SK-N-MC (cell line): ENCODE results near the gene SMARCB1.

Source experiments
- EZH2 ChIP-seq: fragments of 200-600 bp; sonication (generic); IDR thresholded peaks from one replicate; pipeline ENCODE4 v1.6.1; 2017; ENCODE audit warnings: antibody characterized with exemption
- POLR2AphosphoS5 ChIP-seq: IDR thresholded peaks from 2 replicates; pipeline ENCODE4 v1.6.1; 2012; ENCODE audit warnings: mild to moderate bottlenecking, low read depth, low read length, borderline replicate concordance

DNA sequence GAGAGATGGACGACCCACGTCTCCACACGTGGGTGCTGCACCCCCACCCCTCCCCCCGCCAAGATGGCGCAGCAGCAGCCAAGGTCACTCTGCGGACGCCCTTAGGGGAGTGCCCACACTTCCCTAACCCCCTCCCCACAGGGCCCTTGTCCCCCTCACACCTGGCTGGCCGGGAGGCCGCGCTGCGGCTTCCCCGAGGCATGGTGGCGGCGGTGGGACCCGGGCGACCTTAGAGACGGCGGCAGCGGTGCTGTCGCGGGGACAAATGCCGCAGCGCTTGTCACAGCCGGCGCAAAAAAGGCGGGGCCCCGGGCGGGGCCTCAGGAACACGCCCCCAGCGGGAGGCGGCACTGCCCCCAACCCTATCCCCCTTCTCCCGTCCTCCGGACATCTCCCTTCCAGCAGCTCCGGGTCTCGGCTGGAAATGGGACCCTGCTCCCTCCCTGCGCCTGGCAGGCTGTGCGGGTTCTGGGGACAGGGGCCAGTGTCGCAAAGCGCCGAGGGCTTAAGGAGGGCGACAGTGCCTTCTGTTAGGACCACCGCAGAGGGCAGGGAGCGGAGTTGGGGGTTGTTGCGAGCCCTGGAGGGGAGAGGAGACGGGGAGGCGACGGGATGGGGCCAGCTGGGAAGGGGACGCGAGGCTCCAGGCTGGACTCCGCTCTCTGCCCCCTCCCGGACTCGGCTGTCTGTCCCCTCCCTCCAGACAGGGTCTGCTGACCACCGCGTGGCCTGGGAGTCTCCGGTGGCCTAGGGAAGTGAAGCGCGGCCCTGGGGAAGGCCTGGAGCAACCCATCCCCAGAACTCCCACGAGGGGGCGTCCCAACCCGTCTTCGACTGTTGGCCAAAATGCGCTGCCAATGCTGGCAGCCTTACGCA lies 18.9 kb upstream of the SMARCB1 start, which contains the start of gene CHCHD10:
- peak; percentile 87 for TF ChIP-seq POLR2AphosphoS5
- no peak for TF ChIP-seq EZH2
